Stimulated activated naive CD8-positive, alpha-beta T cell treated with anti-CD3 and anti-CD28 coated beads, Interleukin-15, Interleukin-2, amounts not matched to agents 100 U/mL and 50 U/mL, for 24 hours (primary cell): ENCODE data around the gene LRP6.
"Not testable (repeated sequence)": the region's sequence is repeated elsewhere in the genome, so short reads cannot be mapped to it uniquely, and the experiment has no call there.

Source experiments
- ATAC-seq: fragments of 150-1000 bp; cut with Tn5 transposase; one replicate; pipeline ENCODE4 v1.10.0; 2021
- DNase-seq: peaks from one replicate; pipeline ENCODE4 v3.0.0; 2021

Gene LRP6

GRCh38 chr12:12265571-12266388 is 1.1 kb downstream of the LRP6 start:
- DNase-seq (no peak), ATAC-seq (no peak)

- ATAC-seq (no peak), DNase-seq (no peak)
These were observed 1.8 kb downstream of the LRP6 start for GRCh38 chr12:12265035-12265434.

- DNase-seq (no peak), ATAC-seq (no peak)
These were observed 2.9 kb downstream of the LRP6 start for GRCh38 chr12:12263909-12264308.

- DNase-seq, ATAC-seq: not testable (repeated sequence)
These were observed 10.5 kb downstream of the LRP6 start for GRCh38 chr12:12256291-12256757.

- ATAC-seq (no peak), DNase-seq (no peak)
These were observed 12.3 kb downstream of the LRP6 start for GRCh38 chr12:12254553-12254952.

GRCh38 chr12:12249216-12250050 is 17.4 kb downstream of the LRP6 start:
- no peak for DNase-seq
- no peak for ATAC-seq

- DNase-seq = no peak
- ATAC-seq = no peak
These were observed 19.3 kb downstream of the LRP6 start for GRCh38 chr12:12247584-12247983.

- ATAC-seq = no peak
- DNase-seq = no peak
These were observed 22.5 kb downstream of the LRP6 start for GRCh38 chr12:12244341-12244740.

GRCh38 chr12:12240662-12241340 is 26.0 kb downstream of the LRP6 start:
- DNase-seq (no peak), ATAC-seq (no peak)

GRCh38 chr12:12239127-12239526 is 27.7 kb downstream of the LRP6 start:
- DNase-seq (no peak), ATAC-seq (no peak)

GRCh38 chr12:12238605-12239004 is 28.2 kb downstream of the LRP6 start:
- no peak for DNase-seq
- no peak for ATAC-seq

GRCh38 chr12:12236896-12237295 is 29.9 kb downstream of the LRP6 start:
- DNase-seq (no peak), ATAC-seq (no peak)

- ATAC-seq = no peak
- no peak for DNase-seq
These were observed 36.6 kb downstream of the LRP6 start for GRCh38 chr12:12230275-12230674.

- ATAC-seq (no peak), DNase-seq (no peak)
These were observed 37.2 kb downstream of the LRP6 start for GRCh38 chr12:12229556-12230092.

GRCh38 chr12:12228402-12228801 is 38.4 kb downstream of the LRP6 start:
- DNase-seq (no peak), ATAC-seq (no peak)

GRCh38 chr12:12226187-12226586 is 40.7 kb downstream of the LRP6 start:
- no peak for ATAC-seq

GRCh38 chr12:12224240-12224940 is 42.5 kb downstream of the LRP6 start:
- no peak for ATAC-seq

More at GRCh38 chr12:12226187-12226586, 40.7 kb downstream of the LRP6 start:
- DNase-seq = no peak

GRCh38 chr12:12221560-12221959 is 45.3 kb downstream of the LRP6 start:
- no peak for ATAC-seq
- DNase-seq = no peak

More at GRCh38 chr12:12224240-12224940, 42.5 kb downstream of the LRP6 start:
- DNase-seq = no peak

GRCh38 chr12:12219664-12220063 is 47.2 kb downstream of the LRP6 start:
- DNase-seq (no peak), ATAC-seq (no peak)

GRCh38 chr12:12217018-12217359 is 49.9 kb downstream of the LRP6 start:
- ATAC-seq (no peak), DNase-seq (no peak)

GRCh38 chr12:12216349-12217017 is 50.4 kb downstream of the LRP6 start:
- ATAC-seq = no peak

More at GRCh38 chr12:12216349-12217017, 50.4 kb downstream of the LRP6 start:
- DNase-seq = no peak
